Activated effector memory CD4-positive, alpha-beta T cell treated with Interleukin-2 at 50 U/mL for 16 hours (primary cell): Measurements from ENCODE around the gene DSEL.

Source experiments
- DNase-seq: peaks from one replicate; pipeline ENCODE4 v3.0.0-alpha.2; 2020

Gene DSEL

GRCh38 chr18:67500522-67501205 lies 15.9 kb downstream of the DSEL start:
- DNase-seq = no peak

- no peak for DNase-seq
Observed at GRCh38 chr18:67496469-67496868, 20.1 kb downstream of the DSEL start.

GRCh38 chr18:67486534-67486933 lies 30.0 kb downstream of the DSEL start:
- DNase-seq = no peak

GRCh38 chr18:67485655-67486054 lies 30.9 kb downstream of the DSEL start:
- no peak for DNase-seq

GRCh38 chr18:67484458-67484857 lies 32.1 kb downstream of the DSEL start:
- no peak for DNase-seq

- DNase-seq = no peak
Observed at GRCh38 chr18:67483952-67484351, 32.6 kb downstream of the DSEL start.

GRCh38 chr18:67483237-67483636 lies 33.3 kb downstream of the DSEL start:
- no peak for DNase-seq

GRCh38 chr18:67478249-67478648 lies 38.3 kb downstream of the DSEL start:
- no peak for DNase-seq

GRCh38 chr18:67477522-67477921 lies 39.0 kb downstream of the DSEL start:
- DNase-seq = no peak

GRCh38 chr18:67476585-67476984 lies 39.9 kb downstream of the DSEL start:
- no peak for DNase-seq

GRCh38 chr18:67475673-67476072 lies 40.8 kb downstream of the DSEL start:
- no peak for DNase-seq

- DNase-seq = no peak
Observed at GRCh38 chr18:67468038-67468437, 48.5 kb downstream of the DSEL start.

- DNase-seq = no peak
Observed at GRCh38 chr18:67467188-67467587, 49.3 kb downstream of the DSEL start.

- no peak for DNase-seq
Observed at GRCh38 chr18:67464499-67464898, 52.0 kb downstream of the DSEL start.

- no peak for DNase-seq
Observed at GRCh38 chr18:67463829-67464228, 52.7 kb downstream of the DSEL start.

GRCh38 chr18:67456711-67457110 lies 59.8 kb downstream of the DSEL start:
- DNase-seq = no peak
